Lower leg skin (tissue), 4 donors: ENCODE results near the gene PFDN1. TPM values are rescaled to one million over a fixed set of nuclear protein-coding genes. Genes with fewer than 3 reads are reported as not detected.
A peak's percentile ranks its signal among the peaks of the same experiment; 100 is the strongest.

Source experiments
- DNase-seq, 2 donors: peaks; one replicate each; pipeline ENCODE4 v3.0.0-alpha.2; 2019; ENCODE audit warnings: low spot score in 2 of 2
- H3K4me3 ChIP-seq: fragments of 200-600 bp; sonication (generic); 2 replicates; pipeline ENCODE4 v1.5.1; 2017; ENCODE audit warnings: mild to moderate bottlenecking, low read depth; ENCODE audit not compliant: poor library complexity, severe bottlenecking
- CTCF ChIP-seq, 3 donors: fragments of 450-650 bp; IDR thresholded peaks; one replicate each; pipeline ENCODE4 v1.5.1; 2016; ENCODE audit warnings: antibody characterized with exemption in 3 of 3, mild to moderate bottlenecking in 3 of 3, moderate library complexity in 2 of 3
- POLR2A ChIP-seq, 2 donors: fragments of 450-650 bp; IDR thresholded peaks; one replicate each; pipeline ENCODE4 v1.6.1; 2016 to 2017; ENCODE audit warnings: antibody characterized with exemption in 2 of 2, mild to moderate bottlenecking in 1 of 2, moderate library complexity in 1 of 2
- WGBS, 2 donors: methylation state at CpG; one replicate each; pipeline ENCODE4 v1.1.5; 2018; 5-methylcytosine and 5-hydroxymethylcytosine counted together
- intact Hi-C: fragments of 100-400 bp; cut with DNase I; formaldehyde crosslinking; loops from one replicate; pipeline ENCODE4 v1.15.0; 2023; ENCODE audit warnings: low total_unique reads
- total RNA-seq, 4 donors: library from RNA; depleted of rRNA; stranded (reverse); fragments of >200 nt; gene quantifications; one replicate each; pipeline ENCODE4 v1.1.0, GENCODE V29; 2016

Gene PFDN1
- total RNA-seq, 4 donors from 2014 or later = 43.3 to 78.6 (median 59.7) TPM

DNA sequence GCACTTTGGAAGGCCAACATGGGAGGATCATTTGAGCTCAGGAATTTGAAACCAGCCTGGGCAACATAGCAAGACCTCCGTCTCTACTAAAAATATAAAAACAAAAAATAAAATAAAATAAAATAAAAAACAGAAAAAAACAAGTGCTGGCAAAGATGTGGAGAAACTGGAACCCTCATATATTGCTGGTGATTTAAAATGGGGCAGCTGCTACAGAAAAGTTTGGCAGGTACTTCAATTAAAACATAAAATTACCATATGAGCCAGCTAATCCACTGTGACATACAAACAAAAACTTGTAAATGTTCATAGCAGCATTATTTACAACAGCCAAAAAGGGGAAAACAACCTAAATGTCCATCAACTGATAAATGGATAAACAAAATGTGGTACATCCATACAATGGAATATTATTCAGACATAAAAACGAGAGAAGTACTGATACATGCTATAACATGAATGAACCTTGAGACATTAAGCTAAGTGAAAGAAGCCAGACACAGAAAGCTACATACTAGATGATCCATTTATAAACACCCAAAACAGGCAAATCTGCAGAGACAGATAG, 42.7 kb downstream of the PFDN1 start:
- H3K4me3 ChIP-seq = no peak overlapping the region
- DNase-seq = peak in 1 of 2 donors; percentile 42
- 86 to 89% methylated on average over 2 of the region's 2 CpGs for WGBS, 2 donors
- TF ChIP-seq POLR2A (IDR thresholded peaks at IDR 0.05) = no peak
- no peak for TF ChIP-seq CTCF (IDR thresholded peaks at IDR 0.05)
- intact Hi-C loops = no loop called here

- TF ChIP-seq POLR2A (IDR thresholded peaks at IDR 0.05) (no peak), CTCF (IDR thresholded peaks at IDR 0.05) (no peak)
- 67 to 74% methylated on average over 2 of the region's 2 CpGs for WGBS, 2 donors
- peak in 1 of 2 donors; percentile 53 for DNase-seq
- no peak overlapping the region for H3K4me3 ChIP-seq
- intact Hi-C loops = no loop called here
Measured at GRCh38 chr5:140259500-140259899, 43.4 kb downstream of the PFDN1 start.

GRCh38 chr5:140258873-140259272, 44.0 kb downstream of the PFDN1 start:
- H3K4me3 ChIP-seq = no peak overlapping the region
- 89 to 93% methylated on average over 4 of the region's 4 CpGs for WGBS, 2 donors
- intact Hi-C loops = no loop called here
- TF ChIP-seq POLR2A (IDR thresholded peaks at IDR 0.05) (no peak), CTCF (IDR thresholded peaks at IDR 0.05) (no peak)
- no peak for DNase-seq

DNA sequence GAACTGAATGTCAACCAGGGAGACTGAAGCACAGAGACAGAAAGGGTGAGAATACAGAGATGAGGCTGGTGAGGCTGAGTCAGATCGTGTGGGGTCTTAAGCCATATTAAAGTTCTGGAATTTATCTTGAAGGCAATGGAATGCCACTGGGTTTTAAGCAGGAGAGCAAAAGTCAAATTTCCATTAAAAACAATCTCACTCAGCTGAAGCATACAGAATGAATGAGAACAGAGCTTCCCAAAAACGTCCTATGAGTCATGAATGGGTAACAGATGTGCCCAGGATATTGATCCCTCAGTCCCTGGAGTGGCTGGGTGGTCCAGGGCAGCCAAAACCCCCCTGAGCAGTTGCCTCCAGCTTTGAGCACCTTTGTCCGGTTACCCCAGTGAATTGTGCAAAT, 44.9 kb downstream of the PFDN1 start:
- DNase-seq = no peak
- TF ChIP-seq POLR2A (IDR thresholded peaks at IDR 0.05) = no peak
- TF ChIP-seq CTCF (IDR thresholded peaks at IDR 0.05) = no peak
- H3K4me3 ChIP-seq = no peak overlapping the region
- WGBS, 2 donors = 63 to 66% methylated on average over 3 of the region's 3 CpGs
- intact Hi-C loops = no loop called here

- TF ChIP-seq POLR2A (IDR thresholded peaks at IDR 0.05) = no peak
- no peak for TF ChIP-seq CTCF (IDR thresholded peaks at IDR 0.05)
- intact Hi-C loops = no loop called here
- no peak overlapping the region for H3K4me3 ChIP-seq
- peak in 1 of 2 donors; percentile 61 for DNase-seq
- 95 to 97% methylated on average over 6 of the region's 6 CpGs for WGBS, 2 donors
Measured at GRCh38 chr5:140256726-140257125, 46.2 kb downstream of the PFDN1 start.
